Cardiac muscle cell (in vitro differentiated cells and primary cell): ENCODE results near the gene PPP1R1C. TPM values are rescaled to one million over a fixed set of nuclear protein-coding genes. Genes with fewer than 3 reads are reported as not detected.

Experiments used
- DNase-seq, 2 donors: peaks; one replicate each; pipeline versions ENCODE4 v3.0.0 to v3.0.0-alpha.2; 2010 to 2017; ENCODE audit warnings: low read depth in 1 of 2, low spot score in 1 of 2
- H3K27ac ChIP-seq: fragments of 200-600 bp; sonication (generic); 2 replicates; pipeline ENCODE4 v1.5.1; 2016
- H3K27me3 ChIP-seq: fragments of 200-600 bp; sonication (generic); 2 replicates; pipeline ENCODE4 v1.6.0; 2016; ENCODE audit warnings: control low read depth
- H3K36me3 ChIP-seq: fragments of 200-600 bp; sonication (generic); 2 replicates; pipeline ENCODE4 v1.5.1; 2016; ENCODE audit warnings: control low read depth
- H3K4me1 ChIP-seq: fragments of 200-600 bp; sonication (generic); 2 replicates; pipeline ENCODE4 v1.8.1; 2017; ENCODE audit warnings: low read depth, mild to moderate bottlenecking, mixed run types
- H3K4me3 ChIP-seq: fragments of 200-600 bp; sonication (generic); 2 replicates; pipeline ENCODE4 v1.5.1; 2016; ENCODE audit warnings: mild to moderate bottlenecking
- H3K9me3 ChIP-seq: fragments of 200-600 bp; sonication (generic); 2 replicates; pipeline ENCODE4 v1.5.1; 2017; ENCODE audit warnings: low read depth, mild to moderate bottlenecking, control low read depth
- polyA plus RNA-seq: library from polyadenylated mRNA; unstranded; fragments of >200 nt; fragmentation: Nextera tagmentation; extraction: Ambion mirVana; gene quantifications from 2 replicates; pipeline ENCODE4 v1.2.1, GENCODE V29; 2016
- total RNA-seq: library from RNA; depleted of rRNA; stranded (reverse); fragments of >200 nt; gene quantifications from 2 replicates; pipeline ENCODE4 v1.2.3, GENCODE V29; 2016
- TF ChIP-seq, protein P1 (sequence below): IDR thresholded peaks from 2 replicates; pipeline ENCODE4 v1.5.1; 2012; ENCODE audit warnings: low read depth, mild to moderate bottlenecking, low read length

Gene PPP1R1C
- total and polyA plus RNA-seq, 2 experiments from 2014 or later: 8.6 to 12.1 TPM

- TF ChIP-seq, protein P1, sequence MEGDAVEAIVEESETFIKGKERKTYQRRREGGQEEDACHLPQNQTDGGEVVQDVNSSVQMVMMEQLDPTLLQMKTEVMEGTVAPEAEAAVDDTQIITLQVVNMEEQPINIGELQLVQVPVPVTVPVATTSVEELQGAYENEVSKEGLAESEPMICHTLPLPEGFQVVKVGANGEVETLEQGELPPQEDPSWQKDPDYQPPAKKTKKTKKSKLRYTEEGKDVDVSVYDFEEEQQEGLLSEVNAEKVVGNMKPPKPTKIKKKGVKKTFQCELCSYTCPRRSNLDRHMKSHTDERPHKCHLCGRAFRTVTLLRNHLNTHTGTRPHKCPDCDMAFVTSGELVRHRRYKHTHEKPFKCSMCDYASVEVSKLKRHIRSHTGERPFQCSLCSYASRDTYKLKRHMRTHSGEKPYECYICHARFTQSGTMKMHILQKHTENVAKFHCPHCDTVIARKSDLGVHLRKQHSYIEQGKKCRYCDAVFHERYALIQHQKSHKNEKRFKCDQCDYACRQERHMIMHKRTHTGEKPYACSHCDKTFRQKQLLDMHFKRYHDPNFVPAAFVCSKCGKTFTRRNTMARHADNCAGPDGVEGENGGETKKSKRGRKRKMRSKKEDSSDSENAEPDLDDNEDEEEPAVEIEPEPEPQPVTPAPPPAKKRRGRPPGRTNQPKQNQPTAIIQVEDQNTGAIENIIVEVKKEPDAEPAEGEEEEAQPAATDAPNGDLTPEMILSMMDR: no peak
- Histone ChIP-seq H3K9me3 (no peaks in the 10 kb centered on the region), H3K4me1 (no peaks in the 10 kb centered on the region), H3K27me3 (no peaks in the 10 kb centered on the region), H3K36me3 (no peaks in the 10 kb centered on the region), H3K4me3 (no peak overlapping the region), H3K27ac (no peak overlapping the region)
- no peak for DNase-seq
Observed at GRCh38 chr2:182113334-182113733, 127.7 kb downstream of the PPP1R1C start.

DNA sequence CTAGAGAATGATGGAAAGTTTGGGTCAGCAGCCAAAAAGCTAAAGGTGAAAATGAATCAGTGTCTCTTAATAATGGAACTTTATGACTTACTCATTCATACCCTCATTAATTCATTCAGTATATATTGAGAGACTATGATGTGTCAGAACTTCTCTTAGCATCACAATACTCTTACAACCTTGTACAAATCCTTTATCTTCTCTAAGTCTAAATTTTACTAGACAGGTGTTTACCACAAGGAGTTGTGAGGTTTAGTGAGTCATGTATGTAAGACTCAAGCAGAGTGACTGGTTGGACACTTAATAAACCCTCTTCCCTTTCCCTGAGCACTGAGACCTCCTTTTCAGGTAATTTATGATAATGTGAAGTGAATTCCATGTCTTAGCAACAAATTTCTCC lies 129.6 kb downstream of the PPP1R1C start:
- Histone ChIP-seq H3K27me3 (no peaks in the 10 kb centered on the region), H3K9me3 (no peaks in the 10 kb centered on the region), H3K4me1 (no peaks in the 10 kb centered on the region), H3K27ac (no peak overlapping the region), H3K4me3 (no peak overlapping the region), H3K36me3 (no peaks in the 10 kb centered on the region)
- no peak for DNase-seq
- TF ChIP-seq, protein P1: no peak

GRCh38 chr2:182116774-182117173 lies 131.1 kb downstream of the PPP1R1C start:
- no peaks in the 10 kb centered on the region for H3K9me3 ChIP-seq
- no peak overlapping the region for H3K4me3 ChIP-seq
- H3K27me3 ChIP-seq: no peaks in the 10 kb centered on the region
- H3K4me1 ChIP-seq: no peaks in the 10 kb centered on the region
- no peak overlapping the region for H3K27ac ChIP-seq
- no peak for DNase-seq
- H3K36me3 ChIP-seq: no peaks in the 10 kb centered on the region
- TF ChIP-seq, protein P1: no peak

DNA sequence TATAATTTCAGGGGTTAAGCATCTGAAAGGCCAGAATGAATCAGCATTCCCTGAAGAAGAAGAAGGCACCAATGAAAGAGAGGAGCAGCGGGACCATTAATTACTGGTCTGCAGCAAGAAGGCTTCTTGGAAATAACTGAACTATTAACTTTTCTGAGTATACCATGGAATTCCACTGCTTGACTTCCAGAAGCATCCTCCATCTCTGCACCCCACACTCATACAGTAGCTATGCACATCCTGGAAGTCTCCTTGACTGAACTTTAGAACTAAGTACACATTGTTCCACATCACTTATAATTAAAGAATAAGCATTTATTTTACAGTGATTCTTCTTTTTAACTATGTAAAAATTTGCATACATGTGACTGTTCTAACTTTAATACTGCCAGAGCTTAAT lies 131.5 kb downstream of the PPP1R1C start:
- H3K27me3 ChIP-seq: no peaks in the 10 kb centered on the region
- no peaks in the 10 kb centered on the region for H3K36me3 ChIP-seq
- no peak for DNase-seq
- H3K9me3 ChIP-seq: no peaks in the 10 kb centered on the region
- H3K4me3 ChIP-seq: no peak overlapping the region
- TF ChIP-seq, protein P1: no peak
- no peak overlapping the region for H3K27ac ChIP-seq
- H3K4me1 ChIP-seq: no peaks in the 10 kb centered on the region

- Histone ChIP-seq H3K9me3 (no peaks in the 10 kb centered on the region), H3K4me3 (no peak overlapping the region), H3K27me3 (no peaks in the 10 kb centered on the region), H3K27ac (no peak overlapping the region), H3K4me1 (no peaks in the 10 kb centered on the region), H3K36me3 (no peaks in the 10 kb centered on the region)
- TF ChIP-seq, protein P1: no peak
- no peak for DNase-seq
Observed at GRCh38 chr2:182128821-182129707, 143.4 kb downstream of the PPP1R1C start.
